Panc1 (cell line): ENCODE measurements around the gene CROCC2. TPM values are rescaled to one million over a fixed set of nuclear protein-coding genes. Genes with fewer than 3 reads are reported as not detected.

Source experiments
- ATAC-seq: fragments of 200-7000 bp; cut with Tn5 transposase; 2 replicates; pipeline ENCODE4 v1.9.1; 2020; ENCODE audit warnings: mild to moderate bottlenecking, moderate library complexity
- BruUV-seq: library from RNA; stranded (reverse); fragments of 400-500 nt; replicated peaks from 2 replicates; lab custom pipeline; 2021; lab: Mats Ljungman, UMichigan
- CTCF ChIA-PET: fragments of 300-600 bp; sonication (Branson Sonifier 250); formaldehyde crosslinking; loops from one replicate; lab custom pipeline; 2022; ENCODE audit warnings: antibody characterized with exemption; lab: Charles Lee
- POLR2A ChIA-PET: fragments of 300-600 bp; sonication (Branson Sonifier 250); formaldehyde crosslinking; loops from one replicate; lab custom pipeline; 2022; ENCODE audit warnings: antibody characterized with exemption; lab: Charles Lee
- DNase-seq: peaks from one replicate; pipeline ENCODE4 v3.0.0-alpha.2; 2010; ENCODE audit warnings: low read depth, low spot score
- H3K27ac ChIP-seq: 2 replicates; pipeline ENCODE4 v1.5.1; 2011; ENCODE audit warnings: mild to moderate bottlenecking, low read length, inconsistent platforms
- H3K27me3 ChIP-seq: fragments of 200-500 bp; sonication (Bioruptor generic); 2 replicates; pipeline ENCODE4 v1.6.0; 2014; ENCODE audit warnings: low read length, inconsistent platforms; ENCODE audit not compliant: control insufficient read depth, insufficient read depth
- H3K36me3 ChIP-seq: fragments of 200-500 bp; sonication (Bioruptor generic); 2 replicates; pipeline ENCODE4 v1.5.1; 2014; ENCODE audit warnings: inconsistent platforms, mild to moderate bottlenecking, low read length, moderate library complexity; ENCODE audit not compliant: control insufficient read depth, insufficient read depth
- H3K4me1 ChIP-seq: 2 replicates; pipeline ENCODE4 v1.5.1; 2011; ENCODE audit warnings: inconsistent platforms, mild to moderate bottlenecking, low read length, moderate library complexity; ENCODE audit not compliant: control insufficient read depth, insufficient read depth
- H3K4me3 ChIP-seq, 2 experiments: 2 replicates each; pipeline ENCODE4 v1.5.1; 2011 to 2012; ENCODE audit warnings: low read depth in 2 of 2, low read length in 2 of 2, mild to moderate bottlenecking in 2 of 2, inconsistent platforms in 1 of 2, moderate library complexity in 1 of 2
- H3K9me3 ChIP-seq: fragments of 200-500 bp; sonication (Bioruptor generic); 2 replicates; pipeline ENCODE4 v1.5.1; 2014; ENCODE audit warnings: low read depth, mild to moderate bottlenecking, inconsistent platforms, low read length, moderate library complexity; ENCODE audit not compliant: control insufficient read depth, insufficient read depth
- POLR2AphosphoS5 ChIP-seq: IDR thresholded peaks from 2 replicates; pipeline ENCODE4 v1.6.1; 2012; ENCODE audit warnings: mild to moderate bottlenecking, low read depth, low read length, moderate library complexity
- SIN3A ChIP-seq: IDR thresholded peaks from 2 replicates; pipeline ENCODE4 v1.6.1; 2012; ENCODE audit warnings: low read depth, mild to moderate bottlenecking, low read length, moderate library complexity, borderline replicate concordance; ENCODE audit not compliant: insufficient read depth
- TCF7L2 ChIP-seq: IDR thresholded peaks from 2 replicates; pipeline ENCODE4 v1.6.1; 2011; ENCODE audit warnings: mild to moderate bottlenecking, low read depth, low read length, inconsistent platforms
- in situ Hi-C: cut with HindIII; loops from 2 replicates; pipeline ENCODE4 v1.10.0; 2016; ENCODE audit warnings: low sequenced_read_pairs, low pct_unique_long_range_greater_than_20kb
- intact Hi-C: fragments of 100-400 bp; cut with micrococcal nuclease; formaldehyde crosslinking; loops from one replicate; pipeline ENCODE4 v1.10.0; 2022; ENCODE audit not compliant: unreplicated experiment
- total RNA-seq: library from RNA; stranded (reverse); gene quantifications from one replicate; pipeline ENCODE4 v1.2.1, GENCODE V29; 2021; ENCODE audit not compliant: unreplicated experiment
- TF ChIP-seq, protein P1 (sequence below), 2 experiments: IDR thresholded peaks; 2 replicates each; pipeline ENCODE4 v1.6.1; 2011 to 2012; ENCODE audit warnings: low read depth in 2 of 2, control low read depth in 1 of 2, low read length in 1 of 2, mild to moderate bottlenecking in 1 of 2, moderate library complexity in 1 of 2; ENCODE audit not compliant: insufficient read depth in 1 of 2
- TF ChIP-seq, protein P2 (sequence below): fragments of 450-650 bp; IDR thresholded peaks from 2 replicates; pipeline ENCODE4 v1.5.1; 2017; ENCODE audit warnings: mild to moderate bottlenecking

The CROCC2 gene
- total RNA-seq, 1 experiment from 2014 or later = 0.23 TPM

DNA sequence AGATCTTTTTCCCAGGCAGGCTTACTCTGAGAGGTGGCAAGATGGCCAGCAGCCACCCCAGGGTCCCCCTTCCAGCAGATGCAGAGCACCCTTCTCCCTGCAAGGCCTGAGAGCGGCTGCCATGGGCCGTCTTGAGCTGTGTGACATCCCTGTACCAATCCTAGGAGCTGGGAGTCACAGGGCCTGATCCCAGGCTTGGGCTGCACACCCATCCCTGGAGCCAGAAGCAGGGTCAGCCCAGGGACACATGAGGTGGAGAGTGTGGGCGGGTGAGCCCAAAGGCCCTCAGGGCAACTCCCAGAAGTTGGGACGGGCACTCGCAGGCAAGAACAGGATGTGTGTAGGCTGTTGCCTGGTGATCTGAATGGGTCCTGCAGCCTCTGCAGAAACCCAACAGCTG is 40.5 kb downstream of the CROCC2 start:
- no TSS peak for BruUV-seq
- no peaks in the 10 kb centered on the region for H3K9me3 ChIP-seq
- ChIA-PET CTCF (no interaction called here), POLR2A (no interaction called here)
- in situ Hi-C loops (no loop called here), intact Hi-C loops (no loop called here)
- TF ChIP-seq TCF7L2 = no peak
- TF ChIP-seq, protein P1, sequence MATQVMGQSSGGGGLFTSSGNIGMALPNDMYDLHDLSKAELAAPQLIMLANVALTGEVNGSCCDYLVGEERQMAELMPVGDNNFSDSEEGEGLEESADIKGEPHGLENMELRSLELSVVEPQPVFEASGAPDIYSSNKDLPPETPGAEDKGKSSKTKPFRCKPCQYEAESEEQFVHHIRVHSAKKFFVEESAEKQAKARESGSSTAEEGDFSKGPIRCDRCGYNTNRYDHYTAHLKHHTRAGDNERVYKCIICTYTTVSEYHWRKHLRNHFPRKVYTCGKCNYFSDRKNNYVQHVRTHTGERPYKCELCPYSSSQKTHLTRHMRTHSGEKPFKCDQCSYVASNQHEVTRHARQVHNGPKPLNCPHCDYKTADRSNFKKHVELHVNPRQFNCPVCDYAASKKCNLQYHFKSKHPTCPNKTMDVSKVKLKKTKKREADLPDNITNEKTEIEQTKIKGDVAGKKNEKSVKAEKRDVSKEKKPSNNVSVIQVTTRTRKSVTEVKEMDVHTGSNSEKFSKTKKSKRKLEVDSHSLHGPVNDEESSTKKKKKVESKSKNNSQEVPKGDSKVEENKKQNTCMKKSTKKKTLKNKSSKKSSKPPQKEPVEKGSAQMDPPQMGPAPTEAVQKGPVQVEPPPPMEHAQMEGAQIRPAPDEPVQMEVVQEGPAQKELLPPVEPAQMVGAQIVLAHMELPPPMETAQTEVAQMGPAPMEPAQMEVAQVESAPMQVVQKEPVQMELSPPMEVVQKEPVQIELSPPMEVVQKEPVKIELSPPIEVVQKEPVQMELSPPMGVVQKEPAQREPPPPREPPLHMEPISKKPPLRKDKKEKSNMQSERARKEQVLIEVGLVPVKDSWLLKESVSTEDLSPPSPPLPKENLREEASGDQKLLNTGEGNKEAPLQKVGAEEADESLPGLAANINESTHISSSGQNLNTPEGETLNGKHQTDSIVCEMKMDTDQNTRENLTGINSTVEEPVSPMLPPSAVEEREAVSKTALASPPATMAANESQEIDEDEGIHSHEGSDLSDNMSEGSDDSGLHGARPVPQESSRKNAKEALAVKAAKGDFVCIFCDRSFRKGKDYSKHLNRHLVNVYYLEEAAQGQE (IDR thresholded peaks at IDR 0.05; ENCODE audit: insufficient read depth in 1 of 2, low read depth in 2 of 2, low read length in 1 of 2) = no peak
- TF ChIP-seq SIN3A = no peak
- TF ChIP-seq, protein P2, sequence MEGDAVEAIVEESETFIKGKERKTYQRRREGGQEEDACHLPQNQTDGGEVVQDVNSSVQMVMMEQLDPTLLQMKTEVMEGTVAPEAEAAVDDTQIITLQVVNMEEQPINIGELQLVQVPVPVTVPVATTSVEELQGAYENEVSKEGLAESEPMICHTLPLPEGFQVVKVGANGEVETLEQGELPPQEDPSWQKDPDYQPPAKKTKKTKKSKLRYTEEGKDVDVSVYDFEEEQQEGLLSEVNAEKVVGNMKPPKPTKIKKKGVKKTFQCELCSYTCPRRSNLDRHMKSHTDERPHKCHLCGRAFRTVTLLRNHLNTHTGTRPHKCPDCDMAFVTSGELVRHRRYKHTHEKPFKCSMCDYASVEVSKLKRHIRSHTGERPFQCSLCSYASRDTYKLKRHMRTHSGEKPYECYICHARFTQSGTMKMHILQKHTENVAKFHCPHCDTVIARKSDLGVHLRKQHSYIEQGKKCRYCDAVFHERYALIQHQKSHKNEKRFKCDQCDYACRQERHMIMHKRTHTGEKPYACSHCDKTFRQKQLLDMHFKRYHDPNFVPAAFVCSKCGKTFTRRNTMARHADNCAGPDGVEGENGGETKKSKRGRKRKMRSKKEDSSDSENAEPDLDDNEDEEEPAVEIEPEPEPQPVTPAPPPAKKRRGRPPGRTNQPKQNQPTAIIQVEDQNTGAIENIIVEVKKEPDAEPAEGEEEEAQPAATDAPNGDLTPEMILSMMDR = no peak
- no peak for TF ChIP-seq POLR2AphosphoS5
- DNase-seq (no peak), ATAC-seq (0 out of 2 replicates have a peak, but pooled peaks have one; percentile 30)
- no peaks in the 10 kb centered on the region for H3K4me1 ChIP-seq
- H3K4me3 ChIP-seq = no peak overlapping the region
- H3K36me3 ChIP-seq = no peaks in the 10 kb centered on the region
- 0 out of 2 replicates have a peak, but pooled peaks cover 2% of the 10 kb centered on the region for H3K27me3 ChIP-seq
- H3K27ac ChIP-seq = no peak overlapping the region

DNA sequence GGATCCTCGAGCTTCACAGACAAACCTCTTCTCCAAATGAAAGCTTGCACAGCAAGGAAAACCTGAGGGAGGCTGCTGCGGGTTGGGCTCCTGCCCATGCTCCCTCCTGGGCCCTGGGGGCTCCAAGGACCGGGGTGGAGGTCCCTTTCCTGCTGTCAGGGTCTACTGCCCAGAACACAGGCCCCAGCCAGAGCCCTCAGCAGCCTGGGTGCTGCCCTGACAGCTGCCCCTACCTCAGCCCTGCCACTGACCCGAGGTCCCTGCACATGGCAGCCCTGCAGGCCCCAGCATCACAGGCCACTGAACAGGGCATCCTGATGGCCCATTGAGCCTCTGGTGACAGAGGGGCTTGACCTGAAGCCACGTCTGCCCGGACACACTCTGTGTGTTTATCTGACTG is 41.0 kb downstream of the CROCC2 start:
- in situ Hi-C loops (no loop called here), intact Hi-C loops (no loop called here)
- H3K4me3 ChIP-seq = no peak overlapping the region
- H3K4me1 ChIP-seq = no peaks in the 10 kb centered on the region
- no peak for DNase-seq
- H3K9me3 ChIP-seq = no peaks in the 10 kb centered on the region
- ATAC-seq = no peak
- POLR2A ChIA-PET = no interaction called here
- no TSS peak for BruUV-seq
- no peak overlapping the region for H3K27ac ChIP-seq
- no peaks in the 10 kb centered on the region for H3K36me3 ChIP-seq
- CTCF ChIA-PET = no interaction called here
- H3K27me3 ChIP-seq = no peaks in the 10 kb centered on the region
- TF ChIP-seq SIN3A (no peak), TCF7L2 (no peak), POLR2AphosphoS5 (no peak)
- TF ChIP-seq, protein P1 (IDR thresholded peaks at IDR 0.05; ENCODE audit: insufficient read depth in 1 of 2, low read depth in 2 of 2, low read length in 1 of 2) = no peak
